KG1 (cell line): Measurements from ENCODE around the gene ARHGAP42.
"Not testable (repeated sequence)": the region's sequence is repeated elsewhere in the genome, so short reads cannot be mapped to it uniquely, and the experiment has no call there.

Experiments
- DNase-seq: peaks from one replicate; lab custom pipeline; 2025; lab: John Stamatoyannopoulos, UW

The ARHGAP42 gene

DNA sequence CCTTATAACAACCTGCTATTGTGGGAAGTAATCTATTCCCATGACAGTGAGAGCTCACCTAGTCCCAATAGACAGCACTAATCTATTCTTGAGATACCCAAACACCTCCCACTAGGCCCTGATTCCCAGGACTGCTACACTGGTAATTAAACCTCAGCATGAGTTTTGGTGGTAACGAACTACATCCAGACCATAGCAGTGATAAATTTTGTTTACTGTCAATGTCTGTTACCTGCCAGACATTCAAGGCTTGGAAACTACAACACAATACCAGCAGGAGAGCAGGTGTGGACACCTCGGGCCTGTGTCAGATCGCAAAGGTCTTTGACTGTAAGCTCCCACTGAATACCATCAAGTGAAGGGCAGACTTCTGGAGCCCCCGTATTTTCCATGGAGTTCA, 187.1 kb downstream of the ARHGAP42 start:
- no peak for DNase-seq

DNA sequence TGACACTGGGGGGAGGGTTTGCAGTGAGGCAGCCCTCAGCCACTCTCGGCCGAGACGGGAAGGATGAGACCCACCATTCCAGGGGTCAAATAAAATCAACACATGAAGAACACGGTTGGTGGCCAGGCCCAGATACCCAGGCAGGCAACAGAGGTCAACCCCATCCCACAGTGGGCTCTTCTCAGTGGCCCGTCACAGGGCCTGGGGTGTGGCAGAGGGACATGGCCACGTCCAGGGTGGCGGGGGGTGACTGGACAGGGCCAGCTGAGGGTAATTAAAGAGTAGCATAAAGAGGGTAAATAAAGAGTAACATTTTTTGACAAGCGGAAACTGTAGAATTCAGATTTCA, 188.4 kb downstream of the ARHGAP42 start:
- DNase-seq = no peak

DNA sequence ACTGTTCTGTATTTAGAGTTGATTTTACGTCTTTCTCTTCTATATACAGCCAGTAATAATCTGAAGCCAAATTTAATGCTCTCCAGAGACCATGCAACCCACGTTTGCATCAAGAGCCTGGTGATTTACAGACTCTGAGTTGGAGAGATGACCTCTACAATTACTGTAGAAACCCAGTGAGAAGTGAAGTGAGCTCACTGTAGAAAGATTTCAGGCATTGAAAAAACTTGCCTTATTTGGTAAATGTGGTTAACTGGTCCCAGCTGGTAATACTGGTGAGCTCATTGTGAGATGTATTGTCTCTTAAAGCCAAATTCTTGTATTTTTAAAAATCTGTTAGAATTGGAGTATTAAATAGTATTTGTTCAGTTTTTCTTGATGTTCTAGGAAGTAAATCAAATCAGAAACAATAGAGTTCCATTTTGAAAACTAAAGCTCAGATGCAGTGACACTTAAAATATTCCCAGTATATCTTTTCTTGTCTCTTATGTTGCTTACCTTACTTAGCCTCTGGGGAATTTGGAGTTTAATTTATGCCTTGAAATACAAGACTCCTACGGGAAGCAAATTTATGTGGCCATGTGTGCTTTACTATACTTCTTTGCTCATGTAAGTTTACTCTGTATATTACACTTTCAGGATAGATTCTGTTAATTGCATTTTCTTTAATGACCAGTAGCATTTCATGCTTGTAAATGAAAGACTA, 189.9 kb downstream of the ARHGAP42 start:
- no peak for DNase-seq

- DNase-seq = no peak
Measured at GRCh38 chr11:100878474-100878873, 191.4 kb downstream of the ARHGAP42 start.

- DNase-seq = no peak
Measured at GRCh38 chr11:100882957-100883356, 195.9 kb downstream of the ARHGAP42 start.

- DNase-seq = no peak
Measured at GRCh38 chr11:100883830-100884229, 196.7 kb downstream of the ARHGAP42 start.

DNA sequence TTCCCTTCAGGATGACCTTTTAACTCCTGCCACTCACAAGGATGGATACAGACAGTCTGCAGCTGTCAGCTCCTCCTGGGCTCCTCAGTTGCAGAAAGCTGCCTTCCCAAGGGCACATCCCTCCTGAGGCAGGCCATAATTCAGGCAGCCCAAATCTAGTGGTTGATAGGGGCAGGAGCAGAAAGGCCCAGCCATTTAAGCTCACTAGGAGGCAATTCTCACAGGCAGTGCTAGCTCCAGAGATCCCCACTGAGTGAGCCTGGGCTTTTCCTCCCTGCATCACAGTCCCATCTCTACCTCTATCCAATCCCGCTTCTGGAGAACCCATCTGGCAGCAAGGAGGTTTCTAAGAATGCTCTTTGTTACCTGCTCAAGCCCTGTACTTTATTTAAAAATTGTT, 200.6 kb downstream of the ARHGAP42 start:
- no peak for DNase-seq

GRCh38 chr11:100888836-100889235, 201.7 kb downstream of the ARHGAP42 start:
- no peak for DNase-seq

- DNase-seq = no peak
Measured at GRCh38 chr11:100889758-100890157, 202.7 kb downstream of the ARHGAP42 start.

GRCh38 chr11:100890789-100891188, 203.7 kb downstream of the ARHGAP42 start:
- no peak for DNase-seq

- no peak for DNase-seq
Measured at GRCh38 chr11:100892886-100893285, 205.8 kb downstream of the ARHGAP42 start.

GRCh38 chr11:100895449-100895848, 208.4 kb downstream of the ARHGAP42 start:
- DNase-seq = no peak

DNA sequence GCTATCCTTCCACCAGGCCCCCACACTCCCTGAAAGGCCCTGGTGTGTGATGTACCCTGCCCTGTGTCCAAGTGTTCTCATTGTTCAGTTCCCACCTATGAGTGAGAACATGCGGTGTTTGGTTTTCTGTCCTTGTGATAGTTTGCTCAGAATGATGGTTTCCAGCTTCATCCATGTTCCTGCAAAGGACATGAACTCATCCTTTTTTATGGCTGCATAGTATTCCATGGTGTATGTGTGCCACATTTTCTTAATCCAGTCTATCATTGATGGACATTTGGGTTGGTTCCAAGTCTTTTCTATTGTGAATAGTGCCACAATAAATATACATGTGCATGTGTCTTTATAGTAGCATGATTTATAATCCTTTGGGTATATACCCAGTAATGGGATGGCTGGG, 208.9 kb downstream of the ARHGAP42 start:
- DNase-seq = not testable (repeated sequence)

- not testable (repeated sequence) for DNase-seq
Measured at GRCh38 chr11:100901471-100901870, 214.4 kb downstream of the ARHGAP42 start.

DNA sequence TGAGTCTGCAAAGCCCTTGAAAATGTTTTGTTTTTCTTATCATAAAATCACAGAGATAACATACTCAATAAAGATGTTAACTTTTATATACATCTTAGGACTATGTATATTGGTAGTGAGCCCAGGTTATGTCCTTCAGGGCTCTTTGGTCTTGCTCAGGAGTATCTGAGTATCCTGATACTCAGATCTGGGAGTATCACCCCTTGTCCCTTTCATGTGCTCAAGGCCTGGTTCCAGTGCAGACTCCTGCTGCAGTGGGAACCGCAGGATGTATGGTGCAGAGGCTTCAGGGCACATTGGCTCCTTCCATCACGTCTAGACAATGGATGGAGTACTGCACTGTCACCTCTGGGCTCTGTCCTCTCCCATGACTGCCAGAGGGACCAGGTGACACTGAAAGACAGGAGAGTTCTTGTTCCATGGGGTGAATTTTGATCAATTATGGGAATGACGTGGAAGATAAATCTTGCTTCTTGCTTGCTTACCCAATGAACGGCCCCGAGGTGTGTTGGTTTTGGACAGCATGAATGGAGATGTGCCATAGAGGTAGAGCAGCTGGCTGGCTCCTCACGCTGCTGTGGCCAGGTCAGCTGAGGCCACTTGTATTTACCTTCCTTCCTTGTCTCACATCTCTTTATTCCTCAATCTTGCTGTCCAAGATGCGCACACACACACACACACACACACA, 215.5 kb downstream of the ARHGAP42 start:
- no peak for DNase-seq

- no peak for DNase-seq
Measured at GRCh38 chr11:100903284-100903683, 216.2 kb downstream of the ARHGAP42 start.

- DNase-seq = no peak
Measured at GRCh38 chr11:100905684-100906083, 218.6 kb downstream of the ARHGAP42 start.

- DNase-seq = no peak
Measured at GRCh38 chr11:100908746-100909145, 221.7 kb downstream of the ARHGAP42 start.

DNA sequence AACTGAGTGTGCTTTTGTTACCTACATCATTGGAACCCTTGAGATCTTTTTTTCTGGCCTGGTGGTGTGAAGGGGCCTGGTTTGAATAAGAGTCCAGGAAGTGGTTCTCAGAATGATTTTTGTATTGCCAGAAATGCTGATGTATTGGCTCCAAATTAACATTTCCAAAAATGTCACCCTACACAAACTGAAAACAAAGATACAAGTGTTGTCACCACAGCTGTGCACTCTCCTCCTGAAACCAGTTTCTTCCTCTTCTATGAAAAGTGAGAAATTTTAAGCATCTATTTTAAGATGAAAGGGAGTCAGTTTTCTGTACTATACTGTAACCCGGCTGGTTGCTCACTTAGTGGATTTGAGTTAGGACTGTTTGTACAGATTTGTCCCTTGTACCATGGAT, 223.7 kb downstream of the ARHGAP42 start:
- no peak for DNase-seq

DNA sequence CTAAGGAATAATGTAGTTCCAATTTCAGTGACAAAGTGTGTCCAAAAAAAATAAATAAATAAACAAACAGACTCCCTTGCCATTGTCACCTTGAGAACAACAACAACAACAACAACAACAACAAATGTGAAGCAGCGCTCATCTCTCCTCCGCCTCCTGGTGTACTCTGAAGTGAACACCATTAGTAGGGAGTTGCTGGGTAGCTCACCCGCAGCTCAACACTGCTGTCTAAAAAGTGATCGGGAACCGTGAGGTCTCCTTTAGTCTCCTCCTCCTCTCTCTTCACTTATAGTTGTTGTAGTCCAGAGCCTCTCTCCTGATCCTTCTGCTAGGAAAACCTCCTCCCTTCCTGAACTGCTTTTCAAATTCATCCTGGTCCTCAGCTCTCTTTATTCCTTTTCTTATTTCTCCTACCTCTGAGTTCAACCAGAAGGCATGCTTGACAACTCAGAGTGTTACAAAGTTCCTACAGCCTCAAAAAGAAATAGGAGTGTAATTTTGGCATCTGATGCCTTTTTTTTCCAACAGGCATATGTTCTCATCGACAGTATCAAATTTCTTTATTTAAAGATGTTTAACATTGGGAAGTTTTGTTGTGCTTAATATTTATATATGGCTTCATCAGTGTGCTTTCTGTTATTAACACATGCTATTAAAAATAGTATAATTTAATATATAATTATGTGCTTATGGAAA, 227.5 kb downstream of the ARHGAP42 start:
- no peak for DNase-seq

DNA sequence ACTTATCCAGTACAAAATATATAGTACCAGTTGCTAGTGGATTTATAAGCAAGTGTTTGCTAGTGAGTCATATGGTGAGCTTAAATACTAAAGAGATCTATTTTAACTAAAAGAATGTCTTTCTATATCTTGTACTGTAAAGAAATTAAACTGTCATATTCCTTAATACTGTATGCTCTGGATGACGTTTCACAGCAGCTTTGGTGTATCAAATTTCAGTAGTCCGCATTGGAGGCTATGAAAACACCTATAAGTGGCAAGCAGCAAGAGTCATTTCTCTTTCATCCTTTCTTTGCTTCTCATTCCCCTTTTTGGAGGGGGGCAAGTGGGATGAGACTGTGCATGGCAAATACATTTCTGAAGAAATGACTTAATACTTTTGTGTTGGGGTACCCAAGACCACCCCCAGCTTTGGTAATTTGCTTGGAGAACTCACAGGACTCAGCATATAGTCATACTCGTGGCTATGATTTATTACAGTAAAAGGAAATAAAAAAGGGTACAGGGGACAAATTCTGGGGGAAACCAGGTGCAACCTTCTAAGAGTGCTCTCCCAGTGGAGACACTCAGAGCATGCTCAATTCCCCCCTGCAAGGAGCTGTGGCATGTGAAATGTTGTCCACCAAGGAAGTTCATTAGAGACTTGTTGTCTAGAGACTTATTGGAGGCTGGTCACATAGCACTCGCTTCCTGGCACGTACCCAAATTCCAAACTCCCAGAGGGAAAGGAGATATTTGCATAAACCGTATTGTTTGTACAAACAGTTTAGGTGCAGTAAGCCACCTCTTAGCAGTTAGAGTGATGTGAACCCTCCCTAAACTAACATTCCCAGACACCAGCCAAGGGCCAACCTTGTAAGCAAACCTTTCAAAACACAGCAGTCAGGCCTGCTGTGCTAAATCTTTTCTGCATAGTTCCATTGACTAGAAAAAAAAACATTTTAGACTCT, 231.7 kb downstream of the ARHGAP42 start:
- no peak for DNase-seq

DNA sequence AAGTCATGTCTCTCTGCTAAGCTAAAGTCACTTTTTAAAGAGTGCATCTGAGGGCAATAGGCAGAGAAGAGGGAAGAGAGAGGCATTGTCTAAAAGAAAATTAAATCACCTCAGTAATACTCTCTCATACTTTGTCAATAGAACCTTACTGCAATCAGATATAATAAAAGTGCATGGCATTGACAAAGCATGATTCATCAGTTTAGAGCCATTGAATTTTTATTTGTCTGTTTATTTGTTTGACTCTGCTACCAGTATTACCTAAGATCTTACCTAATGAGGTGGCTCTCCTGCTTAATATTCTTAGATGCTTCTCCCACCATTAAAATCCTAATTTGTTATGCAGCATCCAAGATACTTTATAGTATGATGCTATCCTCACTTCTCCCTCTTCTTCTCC, 233.5 kb downstream of the ARHGAP42 start:
- DNase-seq = no peak
